ENCODE results near the gene NCF4. TPM values are rescaled to one million over a fixed set of nuclear protein-coding genes. Genes with fewer than 3 reads are reported as not detected.

The NCF4 gene
- total RNA-seq, 1 experiment from 2014 or later: not detected

- Histone ChIP-seq H4K8ac (replicated peaks; ENCODE audit: insufficient read length, low read depth, low read length) (no peak overlapping the region), H4K91ac (ENCODE audit: insufficient read length, low read depth, low read length) (no peak overlapping the region), H4K5ac (ENCODE audit: insufficient read length, low read depth, low read length) (no peak overlapping the region), H3K4me1 (ENCODE audit: insufficient read depth, low read length) (no peaks in the 10 kb centered on the region; the same call in 1 of the 2 replicates), H3K27ac (ENCODE audit: insufficient read length, low read depth, low read length) (no peak overlapping the region), H3K23ac (ENCODE audit: insufficient read length, low read depth, low read length) (no peak overlapping the region), H2BK5ac (ENCODE audit: insufficient read length, low read length) (no peak overlapping the region), H2BK15ac (ENCODE audit: low read depth, low read length) (no peak overlapping the region), H3K4ac (ENCODE audit: low read depth, low read length) (no peak overlapping the region), H2BK12ac (ENCODE audit: insufficient read length, low read depth, low read length) (no peak overlapping the region), H4K20me1 (ENCODE audit: control insufficient read depth, insufficient read depth, insufficient read length) (no peaks in the 10 kb centered on the region), H3K14ac (ENCODE audit: insufficient read depth, low read length) (no peak overlapping the region), H2BK20ac (ENCODE audit: low read depth, low read length, poor library complexity, severe bottlenecking) (no peak overlapping the region), H3K18ac (ENCODE audit: insufficient read length, low read depth, low read length) (no peak overlapping the region), H3K27me3 (ENCODE audit: insufficient read depth, low read length) (no peaks in the 10 kb centered on the region), H3K56ac (ENCODE audit: insufficient read length, low read depth, low read length) (no peak overlapping the region), H2BK120ac (ENCODE audit: low read depth, low read length, poor library complexity, severe bottlenecking) (no peak overlapping the region), H2AK5ac (ENCODE audit: insufficient read length, low read length) (no peak overlapping the region), H3K4me2 (ENCODE audit: insufficient read depth, insufficient read length, low read length) (no peak overlapping the region), H2AFZ (ENCODE audit: low read length) (no peak overlapping the region), H3K9me3 (ENCODE audit: control insufficient read depth, low read depth, low read length) (no peaks in the 10 kb centered on the region), H3K79me2 (ENCODE audit: insufficient read depth, low read length) (no peaks in the 10 kb centered on the region), H3K23me2 (ENCODE audit: insufficient read length, low read depth, low read length, poor library complexity, severe bottlenecking) (no peaks in the 10 kb centered on the region), H3K9ac (ENCODE audit: extremely low read depth, insufficient read length, low read length) (no peak overlapping the region), H3T11ph (ENCODE audit: low read length) (no peak overlapping the region), H3K79me1 (ENCODE audit: insufficient read depth, low read depth, low read length, poor library complexity, severe bottlenecking) (no peaks in the 10 kb centered on the region)
- no peak for TF ChIP-seq CTCF (conservative IDR thresholded peaks at IDR 0.05)
- Mint-ChIP-seq H3K4me3 (no peak overlapping the region), H3K4me1 (peaks cover 0 to 19% of the 10 kb centered on the region in 2 experiments; a peak in 2 of 4 replicates), H3K9me3 (peaks cover 2 to 4% of the 10 kb centered on the region in 2 experiments; a peak in 2 of 5 replicates), H3K27ac (peak overlapping the region in 1 of 3 experiments; percentile 73; a peak in 1 of 7 replicates), H3K27me3 (ENCODE audit: low read depth) (peaks cover 48% of the 10 kb centered on the region), H3K36me3 (ENCODE audit: insufficient read depth in 1 of 3, low read depth in 3 of 3) (peaks cover 2 to 6% (median 5%) of the 10 kb centered on the region in 3 experiments; a peak in 3 of 7 replicates)
- WGBS (ENCODE audit: extremely low coverage, insufficient read length, low lambda C conversion rate): no CpG with 5 or more reads among the region's 14 CpGs
- DNase-seq: no peak
Measured at GRCh38 chr22:36850056-36850455, 10.8 kb upstream of the NCF4 start.
